NCI-H2081 treated with DMSO at 0.1 percent for 48 hours (cell line): ENCODE results near the gene SLAIN2.
"Not testable (repeated sequence)": the region's sequence is repeated elsewhere in the genome, so short reads cannot be mapped to it uniquely, and the experiment has no call there.

Experiments
- DNase-seq: peaks from one replicate; lab custom pipeline; 2025; lab: John Stamatoyannopoulos, UW

The SLAIN2 gene

GRCh38 chr4:48340965-48341775 is at the start of gene SLAIN2:
TSS of gene SLAIN2 (plus strand) at chr4:48341529. CDS start at chr4:48341740, 211 bp downstream.
- DNase-seq = peak; percentile 85

DNA sequence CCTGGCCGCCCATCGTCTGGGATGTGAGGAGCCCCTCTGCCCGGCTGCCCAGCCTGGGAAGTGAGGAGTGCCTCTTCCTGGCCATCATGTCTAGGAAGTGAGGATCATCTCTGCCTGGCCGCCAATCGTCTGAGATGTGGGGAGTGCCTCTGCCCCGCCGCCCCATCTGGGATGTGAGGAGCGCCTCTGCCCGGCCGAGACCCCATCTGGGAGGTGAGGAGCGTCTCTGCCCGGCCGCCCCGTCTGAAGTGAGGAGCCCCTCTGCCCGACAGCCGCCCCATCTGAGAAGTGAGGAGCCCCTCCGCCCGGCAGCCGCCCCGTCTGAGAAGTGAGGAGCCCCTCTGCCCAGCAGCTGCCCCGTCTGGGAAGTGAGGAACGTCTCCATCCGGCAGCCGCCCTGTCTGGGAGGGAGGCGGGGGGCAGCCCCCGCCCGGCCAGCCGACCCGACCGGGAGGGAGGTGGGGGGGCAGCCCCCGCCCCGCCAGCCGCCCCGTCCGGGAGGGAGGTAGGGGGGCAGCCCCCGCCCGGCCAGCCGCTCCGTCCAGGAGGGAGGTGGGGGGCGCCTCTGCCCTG is 49.0 kb upstream of the SLAIN2 start:
- DNase-seq = not testable (repeated sequence)

DNA sequence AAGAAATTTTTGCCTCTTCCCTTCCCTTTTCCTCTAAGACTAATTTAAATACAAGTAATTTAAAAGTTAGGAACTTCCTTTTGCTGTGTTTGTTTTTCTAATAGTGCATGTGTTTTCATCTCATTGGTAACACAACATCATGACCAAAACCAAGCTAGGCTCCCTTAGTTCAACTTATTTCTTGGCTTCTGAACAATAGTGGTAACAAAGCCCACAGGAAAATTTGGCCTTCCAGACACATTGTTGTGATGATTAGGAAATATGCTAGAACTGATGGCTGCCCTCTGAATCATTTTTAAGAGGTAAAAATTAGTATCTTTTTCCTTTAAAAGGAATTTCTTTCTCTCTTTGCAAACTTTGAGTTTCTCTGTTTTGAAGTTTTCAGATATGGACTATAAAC is 46.2 kb upstream of the SLAIN2 start:
- DNase-seq = no peak

DNA sequence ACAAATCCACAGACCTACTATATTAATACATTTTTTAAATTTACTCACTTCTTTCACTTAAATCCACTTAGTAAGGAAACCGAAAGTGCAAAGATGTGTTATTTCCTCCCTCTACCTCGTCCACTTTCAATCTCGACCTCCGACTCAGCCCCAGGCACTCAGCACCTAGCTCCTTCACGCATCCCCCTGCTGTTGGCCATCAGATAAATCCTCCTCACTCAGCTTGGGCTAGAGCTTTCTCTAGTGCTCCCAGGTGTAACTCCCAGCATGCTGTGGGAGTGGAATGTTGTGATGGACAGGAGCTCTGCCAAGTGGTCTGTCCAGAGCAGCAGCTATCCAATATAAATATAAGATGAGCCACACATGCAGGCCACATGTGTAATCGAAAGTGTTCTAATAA is 45.0 kb upstream of the SLAIN2 start:
- no peak for DNase-seq

GRCh38 chr4:48297256-48297846 is 44.0 kb upstream of the SLAIN2 start:
- DNase-seq = no peak

DNA sequence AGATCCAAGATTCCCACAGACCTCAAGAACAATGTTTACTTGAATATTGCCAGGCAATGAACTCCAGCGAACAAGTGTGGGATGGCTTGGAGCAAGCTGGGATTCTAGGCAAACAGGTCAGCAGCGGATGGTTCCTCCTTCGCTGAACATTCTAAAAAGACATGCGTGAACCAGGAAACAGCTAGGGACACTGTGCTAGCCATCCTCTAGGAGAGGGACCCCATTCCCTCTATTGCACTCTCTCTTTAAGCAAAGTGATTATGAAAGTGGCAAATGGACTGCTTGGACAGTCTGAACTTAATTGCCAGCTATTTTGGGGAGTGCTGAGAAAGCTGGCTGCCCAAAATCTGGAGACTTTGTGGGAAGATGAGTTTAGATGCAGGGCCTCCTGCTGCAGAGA is 41.8 kb upstream of the SLAIN2 start:
- DNase-seq = no peak

GRCh38 chr4:48300004-48300403 is 41.3 kb upstream of the SLAIN2 start:
- DNase-seq = no peak

- no peak for DNase-seq
Observed at GRCh38 chr4:48305508-48305907, 35.8 kb upstream of the SLAIN2 start.

DNA sequence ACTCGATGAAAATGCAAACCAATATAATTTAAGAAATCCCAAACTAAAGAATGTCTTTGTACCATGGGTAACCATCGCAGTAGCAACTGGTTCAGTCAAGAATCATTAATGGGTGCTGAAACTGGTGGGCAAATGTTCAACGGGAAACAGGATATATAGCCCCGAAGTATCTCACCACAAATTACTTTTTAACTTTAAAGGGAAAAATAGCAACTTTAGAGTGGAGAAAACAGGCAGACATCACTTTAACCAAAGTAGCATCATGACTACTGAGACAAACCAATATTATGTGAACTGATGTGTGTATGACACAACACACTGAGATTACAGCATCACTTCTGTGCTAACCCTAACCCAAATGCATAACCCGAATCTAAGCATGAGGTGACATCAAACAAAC is 33.8 kb upstream of the SLAIN2 start:
- DNase-seq = no peak

GRCh38 chr4:48308901-48309300 is 32.4 kb upstream of the SLAIN2 start:
- no peak for DNase-seq

- no peak for DNase-seq
Observed at GRCh38 chr4:48311896-48312295, 29.4 kb upstream of the SLAIN2 start.

DNA sequence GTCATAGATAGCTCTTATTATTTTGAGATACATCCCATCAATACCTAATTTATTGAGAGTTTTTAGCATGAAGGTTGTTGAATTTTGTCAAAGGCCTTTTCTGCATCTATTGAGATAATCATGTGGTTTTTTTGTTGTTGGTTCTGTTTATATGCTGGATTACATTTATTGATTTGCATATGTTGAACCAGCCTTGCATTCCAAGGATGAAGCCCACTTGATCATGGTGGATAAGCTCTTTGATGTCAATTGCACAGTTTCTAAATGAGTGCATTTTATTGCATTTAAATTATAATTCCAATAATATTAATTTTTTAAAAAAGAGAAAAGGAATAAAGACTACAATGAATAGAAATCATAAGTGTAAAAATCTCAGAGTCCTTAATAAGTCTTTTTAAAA is 26.6 kb upstream of the SLAIN2 start:
- not testable (repeated sequence) for DNase-seq

DNA sequence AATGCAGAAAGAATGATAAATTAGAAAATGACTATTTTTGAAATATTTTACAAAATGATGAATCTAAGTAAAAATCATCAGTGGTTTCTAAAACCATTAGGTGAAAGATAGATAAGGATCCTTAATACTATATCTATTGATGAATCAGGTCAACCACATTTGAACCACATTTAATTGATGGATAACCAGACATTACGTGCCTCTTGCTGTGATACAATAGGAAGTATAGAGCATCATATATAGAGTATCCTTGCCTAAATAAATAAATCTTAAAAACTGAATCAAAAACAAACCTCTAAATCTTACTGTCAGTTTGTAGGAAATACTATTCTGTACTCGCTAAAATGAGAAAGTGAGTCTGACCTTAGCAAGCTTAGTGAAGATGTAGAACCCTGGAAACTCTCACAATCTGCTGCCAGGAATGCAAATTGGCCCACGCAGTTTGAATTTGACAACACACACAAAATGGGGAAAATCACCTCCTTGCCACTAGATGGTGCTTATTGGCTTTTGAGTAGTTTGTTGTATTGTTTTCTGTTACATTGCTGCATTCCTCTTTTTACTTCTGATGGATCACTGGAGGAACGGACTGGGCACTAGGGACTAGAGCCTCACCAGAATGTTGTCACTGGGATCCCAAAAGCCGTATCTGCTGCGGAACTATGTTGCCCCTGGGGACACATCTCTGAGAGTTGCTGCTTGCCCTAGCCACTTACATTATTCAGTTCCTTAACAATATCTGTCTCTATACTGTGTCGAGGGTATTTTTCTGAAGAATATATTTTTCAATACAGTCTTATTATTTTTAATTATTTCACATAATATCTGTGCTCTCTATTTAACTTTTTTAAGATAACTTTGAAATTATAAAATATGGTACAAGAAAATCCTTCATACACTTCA is 25.4 kb upstream of the SLAIN2 start:
- DNase-seq = no peak

DNA sequence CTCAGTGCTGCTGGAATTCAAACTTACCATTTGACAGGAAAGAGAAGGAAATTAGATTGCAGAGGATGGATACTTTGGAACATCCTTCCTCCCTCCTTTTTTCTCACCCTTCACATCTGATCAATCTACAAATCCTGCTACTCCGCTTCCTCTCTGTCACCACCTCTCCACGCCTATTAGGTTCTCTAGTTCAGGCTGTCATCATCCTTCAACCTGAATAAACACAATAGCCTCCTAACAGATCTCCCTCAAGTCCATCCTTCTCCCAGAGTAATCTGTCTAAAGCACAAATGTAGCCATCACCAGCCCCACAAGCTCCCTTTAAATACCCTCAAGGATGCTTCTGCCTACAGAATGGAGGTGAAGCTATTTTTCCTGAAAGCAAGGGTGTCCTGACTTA is 20.0 kb upstream of the SLAIN2 start:
- DNase-seq = no peak

GRCh38 chr4:48322063-48322462 is 19.3 kb upstream of the SLAIN2 start:
- no peak for DNase-seq

GRCh38 chr4:48324281-48324680 is 17.0 kb upstream of the SLAIN2 start:
- no peak for DNase-seq

DNA sequence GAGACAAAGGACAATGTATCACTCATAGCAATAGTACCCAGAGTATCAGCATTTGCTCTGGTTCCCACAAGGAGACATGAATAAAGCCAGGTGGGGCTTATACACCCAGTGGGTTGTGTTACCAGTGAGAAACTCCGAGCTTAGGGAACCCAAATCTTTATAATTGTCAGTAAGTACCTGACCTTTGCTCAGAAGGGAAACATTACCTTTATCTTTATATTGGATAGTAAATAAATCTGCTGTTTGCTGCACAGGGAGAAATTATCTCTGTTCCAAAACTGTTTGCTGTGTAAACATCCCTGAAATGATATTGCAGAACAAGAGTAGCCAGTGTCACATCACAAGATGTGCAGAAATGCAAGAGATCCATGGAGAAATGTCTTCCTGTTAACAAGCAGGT is 12.1 kb upstream of the SLAIN2 start:
- DNase-seq = no peak

GRCh38 chr4:48329976-48330375 is 11.4 kb upstream of the SLAIN2 start:
- DNase-seq = no peak

- no peak for DNase-seq
Observed at GRCh38 chr4:48331577-48332330, 9.6 kb upstream of the SLAIN2 start.

- DNase-seq = no peak
Observed at GRCh38 chr4:48332661-48333060, 8.7 kb upstream of the SLAIN2 start.

DNA sequence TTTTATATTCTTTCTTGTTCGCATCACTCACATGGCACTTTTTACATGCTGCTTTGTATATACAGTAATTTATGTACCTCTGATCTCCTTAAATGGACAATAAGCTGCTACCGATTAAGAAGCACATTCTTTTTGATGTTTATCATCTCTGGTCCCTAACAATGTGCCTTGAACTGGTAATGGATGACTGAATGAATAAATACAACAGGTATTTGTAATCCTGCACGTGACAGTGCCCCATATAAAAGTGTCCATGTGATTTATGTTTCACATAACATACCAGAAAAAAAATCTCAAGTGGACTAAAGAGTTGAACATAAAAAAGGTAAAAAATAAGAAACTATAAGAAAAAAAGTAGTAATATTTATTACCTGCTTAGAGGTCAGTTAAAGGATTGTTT is 7.7 kb upstream of the SLAIN2 start:
- DNase-seq = no peak

DNA sequence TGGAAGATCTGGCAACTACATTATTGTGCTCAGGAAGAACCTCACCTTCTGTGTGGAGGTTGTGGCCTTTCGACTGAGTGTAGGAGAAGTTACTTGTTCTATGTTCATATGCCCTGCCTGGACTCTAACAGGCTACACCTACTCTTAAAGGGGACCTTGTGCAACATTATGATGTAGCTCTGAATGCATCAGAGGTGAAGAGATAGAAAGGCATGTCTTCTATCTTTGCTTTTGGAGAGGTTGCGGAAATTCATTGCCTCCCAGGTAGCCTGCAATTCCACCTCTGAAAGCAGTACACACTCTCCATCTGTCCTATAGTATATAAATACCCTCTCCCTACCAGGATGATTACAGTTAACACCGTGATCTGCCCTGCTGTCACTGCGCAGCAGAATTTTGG is 7.1 kb upstream of the SLAIN2 start:
- no peak for DNase-seq
